Activated CD8-positive, alpha-beta memory T cell treated with anti-CD3 and anti-CD28 coated beads, Interleukin-2, amount 50 U/mL, for 1 hour (primary cell): Measurements from ENCODE around the gene IFNE.
"Not testable (repeated sequence)": the region's sequence is repeated elsewhere in the genome, so short reads cannot be mapped to it uniquely, and the experiment has no call there.

Experiments
- DNase-seq: peaks from one replicate; pipeline ENCODE4 v3.0.0-alpha.2; 2020; ENCODE audit errors: extremely low read depth

IFNE gene

DNA sequence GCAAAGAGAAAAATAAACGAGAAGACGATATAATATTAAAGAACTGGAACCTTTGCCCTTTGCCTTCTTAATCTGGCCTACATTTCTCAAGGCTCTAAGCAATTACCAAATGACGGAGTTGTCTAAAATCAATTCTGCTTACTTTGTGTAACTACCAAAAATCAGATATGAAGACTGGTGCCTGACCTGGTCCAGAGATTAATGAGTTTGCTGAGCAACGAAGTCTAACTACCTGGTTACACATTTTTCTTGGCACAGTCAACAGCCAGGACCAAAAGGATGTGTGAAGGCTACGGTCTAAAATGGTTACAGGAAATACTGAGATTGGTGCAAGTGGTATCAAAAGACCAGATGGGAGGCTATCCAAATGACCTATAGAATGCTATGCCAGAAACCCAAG, 17.8 kb upstream of the IFNE start:
- no peak for DNase-seq

DNA sequence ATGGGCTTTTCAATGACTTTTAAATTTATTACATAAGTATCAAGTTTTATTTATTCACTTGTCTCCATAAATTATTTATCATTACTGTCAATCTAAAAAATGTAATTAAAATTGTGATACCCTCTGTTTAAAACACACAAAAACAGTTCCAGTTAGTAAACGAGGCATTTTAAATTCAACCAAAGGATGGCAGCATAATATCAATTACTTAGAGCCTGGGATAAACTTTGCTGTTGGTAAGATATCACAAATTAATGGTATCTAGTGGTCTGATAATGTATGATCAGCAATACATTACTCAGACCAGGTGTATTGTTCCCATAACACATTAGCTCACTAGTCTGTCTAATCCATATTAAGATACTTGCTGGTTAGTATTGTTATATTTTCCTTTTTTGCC, 9.6 kb upstream of the IFNE start:
- no peak for DNase-seq

DNA sequence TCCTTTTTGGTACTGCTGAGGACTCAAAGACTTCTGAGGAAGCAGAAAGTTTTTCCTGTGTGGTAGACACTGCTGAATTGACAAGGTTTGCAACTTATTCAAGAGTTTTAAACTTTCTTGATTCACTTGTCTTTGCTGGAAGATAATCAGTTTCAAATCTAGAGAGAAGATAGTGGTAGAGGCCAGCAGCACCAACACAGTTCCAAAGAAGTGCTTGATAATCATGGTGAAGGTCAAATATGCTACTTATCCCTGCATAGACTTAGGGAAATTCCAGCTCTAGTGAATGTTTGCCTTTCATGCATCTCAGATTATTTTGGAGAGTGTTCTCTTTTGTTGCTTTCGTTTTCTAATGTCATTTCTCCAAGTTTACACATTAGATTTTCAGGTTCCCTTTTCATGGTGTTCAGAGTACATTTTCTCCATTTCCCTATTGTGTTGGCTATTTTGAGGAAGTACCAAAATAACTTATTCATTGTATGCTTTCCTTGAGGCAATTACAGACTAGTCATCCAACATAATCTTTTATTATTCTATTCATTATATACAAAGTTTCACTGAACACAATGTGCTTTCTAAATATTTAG, 550 bp downstream of the IFNE start:
- DNase-seq = no peak

DNA sequence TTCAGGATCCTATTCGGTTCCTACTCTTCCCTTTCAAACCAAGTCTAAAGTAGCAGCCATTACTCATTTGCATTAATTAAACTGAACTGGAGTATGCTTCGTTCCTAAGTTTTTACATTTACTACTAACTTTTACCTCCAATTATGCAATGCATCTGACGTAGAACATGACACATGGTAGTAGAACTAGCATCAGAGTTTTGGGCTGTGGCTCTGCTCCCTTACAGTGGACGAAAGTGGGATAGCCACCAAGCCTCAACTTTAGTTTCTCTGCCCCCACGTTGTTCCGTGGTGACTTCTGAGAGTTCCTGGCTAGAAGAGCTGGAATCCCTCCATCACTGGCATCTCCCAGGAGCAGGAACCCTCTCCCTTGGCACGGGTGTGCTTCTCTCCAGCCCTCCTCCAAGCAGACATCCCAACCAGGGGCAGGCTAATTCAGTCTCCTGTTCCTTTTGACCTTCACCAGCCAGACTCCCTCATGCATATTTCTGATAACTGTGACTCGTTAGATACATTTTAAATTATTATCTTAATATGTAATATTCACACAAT, 2.9 kb downstream of the IFNE start:
- DNase-seq = no peak

DNA sequence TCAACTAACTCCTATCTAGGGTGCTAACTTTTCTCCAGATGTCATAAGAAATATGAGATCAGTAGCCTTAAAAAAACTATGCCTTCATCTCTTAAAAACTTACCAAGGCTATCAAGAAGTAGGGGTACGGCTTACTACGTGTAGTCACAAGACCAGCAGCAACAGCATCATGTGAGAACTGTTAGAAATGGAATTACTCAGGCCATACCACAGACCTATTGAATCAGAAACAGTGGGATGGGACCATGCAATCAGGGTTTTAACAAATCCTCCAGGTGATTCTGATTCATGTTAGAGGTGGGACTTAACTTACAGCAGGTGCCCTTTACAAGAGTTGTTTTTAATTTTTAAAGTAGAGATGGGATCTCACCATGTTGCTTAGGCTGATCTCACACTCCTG, 4.6 kb downstream of the IFNE start:
- DNase-seq = no peak

DNA sequence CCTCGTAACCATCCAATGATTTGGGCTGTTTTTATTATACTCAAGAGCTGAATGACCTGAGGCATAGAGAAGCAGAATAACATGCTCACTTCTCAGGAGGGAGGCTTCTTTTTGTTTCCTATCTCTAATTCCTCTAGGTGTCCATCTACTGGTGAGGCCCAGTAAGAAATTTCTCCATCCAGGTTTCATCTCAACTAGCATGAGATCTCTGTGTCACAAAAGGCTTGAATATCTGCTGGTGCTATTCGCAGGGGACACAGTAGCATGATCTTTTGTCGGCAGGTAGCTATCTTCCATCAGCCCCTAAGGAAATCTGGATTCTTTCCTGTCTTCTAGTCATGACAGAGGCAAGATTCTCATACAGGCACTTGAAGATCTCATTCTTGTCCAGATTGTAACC, 8.9 kb downstream of the IFNE start:
- DNase-seq = no peak

DNA sequence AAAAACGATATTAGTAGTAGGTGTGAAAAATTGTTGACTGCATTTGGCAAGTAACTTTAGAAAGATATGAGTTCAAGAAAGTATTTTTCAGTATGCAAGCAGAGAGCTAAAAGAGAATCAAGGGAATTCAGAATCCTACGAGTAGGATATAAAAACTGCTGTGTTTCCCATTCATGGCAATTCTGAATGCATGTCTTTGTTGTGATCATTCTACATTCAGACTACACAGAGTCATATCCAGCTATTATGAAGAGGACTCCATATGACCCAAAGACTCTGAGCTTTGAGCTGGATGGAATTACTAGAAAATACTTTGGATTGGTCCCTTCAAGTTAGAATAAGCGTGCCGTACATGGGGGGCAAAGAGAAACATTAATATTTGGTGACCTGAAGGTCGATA, 12.0 kb downstream of the IFNE start:
- DNase-seq = no peak

DNA sequence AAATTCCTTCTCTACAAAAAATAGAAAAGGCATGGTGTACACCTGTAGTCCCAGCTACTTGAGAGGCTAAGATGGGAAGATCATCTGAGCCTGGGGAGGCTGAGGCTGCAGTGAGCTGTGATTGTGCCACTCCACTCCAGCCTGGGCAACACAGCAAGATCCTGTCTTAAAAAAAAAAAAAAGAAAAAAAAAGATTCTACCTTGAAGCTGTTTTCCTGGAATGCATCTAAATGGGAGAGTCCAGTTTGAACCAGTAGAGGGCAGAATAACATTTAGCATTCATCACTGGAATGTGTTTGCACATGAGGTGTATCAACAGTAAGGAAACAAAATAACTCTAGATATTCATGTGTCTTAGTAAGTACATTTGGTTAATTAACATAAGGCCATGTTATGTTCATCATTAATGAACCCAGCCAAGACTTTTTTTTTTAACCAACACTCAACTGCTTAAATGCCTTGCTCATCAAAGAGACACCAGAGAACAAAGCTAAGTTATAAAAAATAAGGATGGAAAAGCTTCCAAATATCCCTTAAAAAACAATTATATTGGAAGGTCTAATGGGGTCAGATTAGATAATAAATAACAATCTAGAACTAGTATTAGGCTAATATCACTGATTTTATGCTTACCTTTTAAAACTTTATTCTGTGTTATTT, 16.1 kb downstream of the IFNE start:
- no peak for DNase-seq

DNA sequence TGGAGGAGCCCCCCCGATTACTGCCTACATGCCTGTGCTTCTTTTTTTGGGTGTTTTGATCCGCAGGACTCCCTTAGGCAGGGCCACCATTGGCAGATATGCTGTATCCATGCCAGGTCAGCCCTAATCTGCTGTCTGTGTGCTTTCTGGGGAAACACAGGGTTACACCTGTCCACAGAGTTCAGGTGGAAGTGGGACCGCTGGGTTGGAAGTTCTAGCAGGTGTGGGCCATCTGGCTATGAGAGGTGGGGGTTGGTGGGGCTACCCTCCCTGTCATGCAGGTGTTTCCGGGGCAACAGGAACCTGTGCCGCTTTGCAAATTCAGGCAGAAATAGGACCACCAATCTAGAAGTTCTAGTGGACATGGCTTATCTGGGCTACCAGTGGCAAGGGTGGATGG, 17.0 kb downstream of the IFNE start:
- DNase-seq = no peak

DNA sequence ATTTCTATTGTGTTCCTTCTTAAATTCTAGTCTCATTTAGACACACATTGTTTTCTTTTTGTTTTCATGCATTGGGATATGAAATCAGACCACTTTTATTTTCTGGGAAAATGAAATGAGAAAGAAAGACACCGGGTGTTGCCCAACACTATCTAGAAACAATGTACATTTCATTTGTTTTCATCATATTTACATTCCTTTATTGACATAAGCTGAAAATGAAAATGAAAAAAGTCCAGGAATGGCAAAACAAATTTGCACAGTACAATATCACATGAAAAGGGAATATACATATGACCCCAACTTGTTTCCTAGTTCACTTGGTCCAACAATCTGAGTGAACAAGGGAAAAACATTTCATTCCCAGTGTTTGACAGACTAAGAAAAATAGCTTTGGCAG, 20.7 kb downstream of the IFNE start:
- no peak for DNase-seq

DNA sequence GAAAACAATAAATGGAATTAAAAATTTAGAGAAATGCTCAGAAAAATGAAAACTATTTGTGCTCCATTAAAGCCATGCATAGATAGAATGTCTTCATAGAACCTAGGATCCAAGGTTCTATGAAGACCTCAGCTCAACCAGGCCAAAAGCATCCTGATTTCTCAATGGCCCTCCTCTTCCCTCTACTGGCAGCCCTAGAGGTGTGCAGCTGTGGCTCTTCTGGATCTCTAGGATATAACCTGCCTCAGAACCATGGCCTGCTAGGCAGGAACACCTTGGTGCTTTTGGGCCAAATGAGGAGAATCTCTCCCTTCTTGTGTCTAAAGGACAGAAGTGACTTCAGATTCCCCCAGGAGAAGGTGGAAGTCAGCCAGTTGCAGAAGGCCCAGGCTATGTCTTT, 26.8 kb downstream of the IFNE start:
- no peak for DNase-seq

DNA sequence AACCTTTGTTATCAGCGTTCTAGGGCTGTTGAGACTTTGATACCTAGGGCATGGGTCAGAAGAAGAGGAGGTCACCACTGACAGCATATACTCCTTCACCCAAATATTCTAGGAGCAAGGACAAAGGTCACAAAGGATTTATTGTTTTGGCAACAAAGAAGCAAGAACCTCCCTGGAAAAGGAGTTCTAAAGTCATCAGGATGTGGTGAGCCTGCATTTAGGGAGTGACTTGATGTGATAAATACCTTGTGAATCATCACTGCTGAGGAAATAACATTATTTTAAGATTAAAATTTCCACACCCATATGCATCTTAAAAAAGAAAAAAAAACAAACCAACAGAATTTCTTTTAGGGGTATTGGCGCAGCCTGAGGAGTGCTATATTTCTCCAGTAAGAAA, 28.0 kb downstream of the IFNE start:
- no peak for DNase-seq

DNA sequence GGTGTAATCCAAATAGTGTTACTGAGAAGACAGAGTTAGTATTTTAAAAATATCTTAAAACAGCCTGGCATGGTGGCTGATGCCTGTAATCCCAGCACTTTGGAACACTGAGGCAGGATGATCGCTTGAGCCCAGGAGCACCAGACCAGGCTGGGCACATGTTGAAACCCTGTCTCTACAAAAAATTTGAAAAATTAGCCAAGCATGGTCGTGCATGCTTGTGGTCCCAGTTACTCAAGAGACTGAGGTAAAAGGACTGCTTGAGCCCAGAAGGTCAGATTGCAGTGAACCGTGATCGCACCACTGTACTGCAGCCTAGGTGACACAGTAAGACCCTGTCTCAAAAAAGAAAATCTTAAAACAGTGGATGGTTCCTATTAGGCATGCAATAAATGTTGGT, 29.4 kb downstream of the IFNE start:
- no peak for DNase-seq

DNA sequence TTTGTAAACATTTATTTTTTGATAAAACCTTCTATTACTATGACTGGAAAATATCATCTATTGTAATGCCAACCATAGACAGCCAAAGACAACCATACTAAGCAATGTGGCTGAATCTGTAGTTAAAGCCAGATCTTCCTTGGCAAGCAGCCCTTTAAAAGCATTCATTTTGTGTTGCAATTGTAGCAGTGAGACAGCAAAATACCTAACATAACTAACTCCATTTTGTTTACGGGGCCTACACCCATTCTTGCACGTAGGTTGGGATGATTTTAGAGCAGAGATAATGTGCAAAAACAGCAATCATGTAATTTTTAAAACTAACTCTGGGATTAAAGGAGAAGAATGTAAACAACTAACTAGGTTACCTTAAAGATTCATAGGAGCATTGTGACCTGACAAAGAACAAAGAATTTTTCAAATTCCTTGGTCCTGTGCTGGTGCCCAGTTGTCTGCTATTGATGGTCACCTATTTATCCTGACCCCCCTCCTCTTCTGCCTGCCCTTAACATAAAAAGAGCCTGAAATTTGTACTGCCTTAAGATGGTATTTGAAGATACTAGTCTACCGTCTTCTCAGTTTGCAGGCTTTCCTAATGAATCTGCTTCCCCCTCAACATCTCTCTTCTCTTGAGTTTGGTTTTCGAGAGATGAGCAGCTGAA, 31.2 kb downstream of the IFNE start:
- DNase-seq = no peak

DNA sequence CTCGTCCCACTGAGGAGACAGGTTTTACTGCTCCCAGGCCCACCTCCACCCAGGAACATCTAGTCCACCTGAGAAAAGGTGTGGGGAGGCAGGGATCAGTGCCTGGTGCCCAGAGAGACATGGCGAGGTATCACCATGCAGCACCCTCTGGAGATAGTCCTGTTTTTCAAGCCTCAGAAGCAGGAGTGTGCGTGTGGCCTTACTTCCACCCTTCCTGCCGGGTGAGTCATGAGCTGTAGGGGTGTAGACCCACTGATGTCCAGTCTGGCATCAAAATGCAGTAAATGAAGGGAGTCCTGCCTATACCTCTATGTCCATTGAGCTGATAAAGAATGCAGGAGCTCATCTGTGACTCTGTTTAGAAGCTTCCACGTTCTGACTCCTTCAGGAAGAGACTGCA, 32.8 kb downstream of the IFNE start:
- DNase-seq = not testable (repeated sequence)

DNA sequence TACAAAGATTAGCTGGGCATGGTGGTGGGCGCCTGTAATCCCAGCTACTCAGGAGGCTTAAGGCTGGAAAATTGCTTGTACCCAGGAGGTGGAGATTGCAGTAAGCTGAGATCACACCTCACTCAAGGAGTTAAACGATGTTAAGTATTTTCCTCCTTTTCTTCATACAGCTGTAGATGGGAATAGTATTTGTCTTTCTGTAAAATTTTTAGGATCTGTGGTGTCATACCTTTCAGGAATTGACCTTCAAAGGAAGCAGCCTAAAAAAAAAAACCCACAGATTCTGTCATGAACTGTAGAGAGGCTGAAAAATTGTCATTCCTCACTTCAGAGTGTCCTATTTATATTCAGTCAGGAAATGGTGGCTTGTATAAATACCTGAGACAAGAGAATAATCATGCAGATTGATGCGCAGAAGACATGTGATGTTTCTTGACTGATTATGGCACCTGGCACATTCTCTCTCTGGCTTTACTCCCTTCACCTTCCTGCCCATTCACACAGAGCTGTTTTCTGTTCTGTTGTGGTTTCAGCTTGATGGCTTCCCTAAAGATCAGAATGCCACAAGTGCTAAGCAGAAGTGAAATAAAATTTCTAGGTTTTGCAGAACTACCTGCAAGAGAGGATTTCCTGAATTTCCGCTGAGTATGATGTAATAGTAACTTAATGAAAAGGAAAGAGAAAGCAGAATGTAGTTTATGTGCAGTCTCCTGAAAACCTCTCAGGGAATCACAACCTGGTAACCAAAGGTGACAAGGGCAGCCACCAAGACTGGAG, 38.1 kb downstream of the IFNE start:
- no peak for DNase-seq

DNA sequence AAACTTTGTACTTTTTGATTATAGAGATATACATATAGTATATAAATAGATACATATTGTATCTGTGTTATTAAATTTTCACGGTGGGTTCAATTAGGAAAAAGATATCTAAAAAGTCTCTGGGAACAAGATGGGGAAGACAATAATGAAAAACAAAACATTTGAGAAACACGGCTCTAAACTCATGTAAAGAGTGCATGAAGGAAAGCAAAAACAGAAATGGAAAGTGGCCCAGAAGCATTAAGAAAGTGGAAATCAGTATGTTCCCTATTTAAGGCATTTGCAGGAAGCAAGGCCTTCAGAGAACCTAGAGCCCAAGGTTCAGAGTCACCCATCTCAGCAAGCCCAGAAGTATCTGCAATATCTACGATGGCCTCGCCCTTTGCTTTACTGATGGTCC, 42.0 kb downstream of the IFNE start, which contains the start of gene IFNA1:
TSS of gene IFNA1 (plus strand) at position 301 of the 400 bp plus-strand sequence. CDS start at position 370, 69 bp downstream.
- no peak for DNase-seq

DNA sequence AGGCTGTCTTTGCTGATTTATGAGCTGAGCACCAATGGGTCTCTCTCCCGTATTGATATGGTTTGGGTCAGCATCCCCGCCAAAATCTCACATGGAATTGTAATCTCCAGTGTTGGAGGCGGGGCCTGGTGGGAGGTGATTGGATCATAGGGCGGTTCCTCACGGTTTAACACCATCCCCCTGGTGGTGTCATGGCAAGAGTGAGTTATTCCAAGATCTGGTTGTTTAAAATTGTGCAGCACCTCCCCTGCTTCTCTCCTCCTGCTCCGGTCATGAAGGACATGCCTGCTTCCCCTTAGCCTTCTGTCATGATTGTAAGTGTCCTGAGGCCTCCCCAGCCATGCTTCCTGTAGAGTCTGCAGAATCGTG, 47.1 kb downstream of the IFNE start:
- DNase-seq = not testable (repeated sequence)

DNA sequence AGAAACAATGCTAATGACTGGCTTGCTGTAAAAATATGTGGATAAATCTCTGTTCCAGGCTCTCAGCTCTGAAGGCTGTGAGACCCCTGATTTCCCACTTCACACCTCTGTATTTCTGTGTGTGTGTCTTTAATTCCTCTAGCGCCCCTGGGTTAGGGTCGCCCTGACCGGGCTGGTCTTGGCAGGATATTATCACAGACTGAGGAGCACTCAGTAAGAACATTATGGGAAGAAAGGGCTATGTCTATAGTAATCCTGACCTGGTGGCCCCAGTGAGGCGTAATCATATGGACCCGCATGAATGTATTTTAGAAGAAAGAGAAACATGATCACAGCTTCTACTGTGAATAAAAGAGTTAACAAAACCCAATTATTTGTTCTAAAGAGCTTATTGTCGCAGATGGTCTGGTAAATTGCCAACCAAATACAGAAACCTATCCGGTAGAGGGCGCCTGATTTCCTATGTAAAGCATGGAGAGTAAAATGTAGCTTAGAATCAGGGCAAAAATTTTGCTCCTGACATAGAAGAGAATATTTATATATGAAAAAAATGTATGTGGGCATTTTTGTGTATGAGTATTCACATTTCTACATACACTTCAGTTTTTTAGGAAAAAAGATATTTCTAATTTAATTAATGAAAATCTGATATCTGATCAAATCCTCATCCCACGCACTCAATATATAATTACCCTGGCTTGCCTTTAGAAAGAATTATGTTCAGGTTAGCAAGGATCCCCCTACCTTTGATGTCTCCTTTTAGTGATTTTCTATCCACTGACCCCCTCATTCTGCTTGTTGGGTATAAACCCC, 47.7 kb downstream of the IFNE start:
- peak; percentile 19 for DNase-seq

DNA sequence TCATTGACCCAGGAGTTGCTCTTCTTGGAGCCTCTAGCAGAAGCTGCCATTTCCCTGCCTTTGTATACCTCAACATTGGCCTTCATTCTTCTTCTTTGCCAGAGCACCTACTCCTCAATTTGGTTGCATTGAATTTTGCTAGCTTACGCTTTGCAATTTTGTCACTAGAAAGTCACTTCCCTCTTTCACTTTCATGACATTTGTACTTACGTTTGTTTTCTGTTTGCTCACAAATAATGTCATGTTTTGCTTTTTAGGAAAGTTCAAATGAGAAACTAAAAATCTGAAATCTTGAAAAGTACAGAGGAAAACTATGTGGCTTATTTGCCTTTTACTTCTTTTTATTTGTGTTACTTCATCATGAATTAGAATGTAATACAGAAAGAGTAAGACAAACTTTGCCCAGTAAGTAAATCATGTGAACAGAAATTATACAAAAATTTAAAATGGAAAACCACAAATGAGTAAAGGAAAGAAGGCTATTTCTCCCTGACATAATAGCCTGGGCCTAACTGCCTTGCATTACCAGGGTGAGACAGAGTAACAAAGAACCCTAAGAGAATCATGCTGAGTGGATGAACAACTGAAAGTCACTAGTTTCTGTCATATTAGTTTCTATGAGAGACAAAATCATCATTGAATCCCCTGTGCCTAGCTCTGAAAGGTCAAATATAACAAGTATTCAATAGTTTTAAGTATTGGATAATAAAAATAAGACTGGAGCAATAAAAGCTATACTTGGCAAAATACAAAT, 49.3 kb downstream of the IFNE start:
- no peak for DNase-seq
